HG03045 (cell line): ENCODE results near the gene NDUFA8.
A peak's percentile ranks its signal among the peaks of the same experiment; 100 is the strongest.

Source experiments
- ATAC-seq: cut with Tn5 transposase; IDR thresholded peaks from one replicate; pipeline ENCODE4 v1.9.1; 2021; ENCODE audit warnings: mild to moderate bottlenecking, moderate library complexity; ENCODE audit not compliant: unreplicated experiment

The NDUFA8 gene

DNA sequence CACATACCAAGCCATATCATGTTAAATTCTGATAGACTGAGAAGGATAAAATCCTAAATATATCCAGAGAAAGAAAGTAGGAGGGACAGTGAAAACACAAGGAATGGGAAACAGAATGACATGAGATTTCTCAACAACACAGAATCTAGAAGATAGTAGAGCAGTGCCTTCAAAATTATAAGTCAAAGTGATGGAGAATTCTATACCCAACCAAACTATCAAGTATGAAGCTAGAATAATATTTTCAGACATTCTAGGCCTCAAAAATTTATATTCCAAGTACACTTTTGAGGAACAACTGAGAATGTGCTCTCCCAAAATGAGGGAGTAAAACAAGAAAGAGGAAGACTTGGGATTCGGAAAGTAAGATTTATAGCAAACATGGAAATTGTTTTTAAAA lies 55.6 kb downstream of the NDUFA8 start:
- ATAC-seq = no peak

DNA sequence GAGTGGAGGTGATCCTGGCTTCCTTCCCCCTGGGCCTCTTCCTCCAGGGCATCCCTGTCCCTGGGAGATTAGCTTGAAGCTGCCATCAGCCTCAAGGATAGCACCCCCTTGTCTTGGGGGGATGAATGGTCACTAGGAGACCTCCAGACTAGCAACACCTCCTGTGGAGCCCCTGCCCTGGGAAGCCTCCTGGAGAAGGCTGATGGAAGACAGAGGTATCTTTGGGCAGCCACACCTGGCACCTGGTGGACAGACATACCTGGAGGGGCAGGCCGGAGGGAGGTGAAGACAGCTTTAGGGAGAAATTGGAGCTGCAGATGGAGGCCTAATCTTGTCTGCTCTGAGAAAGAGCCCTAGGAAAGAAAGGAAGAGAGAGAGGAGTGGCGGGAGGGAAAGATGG lies 57.4 kb downstream of the NDUFA8 start:
- no peak for ATAC-seq

DNA sequence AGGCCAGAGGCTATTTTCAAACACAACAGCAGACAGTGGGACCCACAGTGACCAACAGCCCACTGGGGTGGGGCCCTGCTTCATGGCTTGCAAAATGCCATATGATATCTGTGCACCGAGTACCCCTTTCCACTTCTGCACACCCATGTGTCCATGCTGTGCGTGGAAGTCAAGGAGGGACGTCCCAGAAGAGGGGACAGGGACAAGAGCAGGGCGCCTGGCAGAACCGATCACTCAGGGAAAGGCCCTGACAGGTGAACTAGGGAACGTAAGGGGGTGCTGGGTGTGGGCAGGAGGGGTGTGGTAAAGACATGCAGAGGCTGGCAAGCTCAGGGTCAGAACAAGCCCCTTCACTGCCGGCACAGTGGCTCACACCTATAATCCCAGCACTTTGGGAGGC lies 58.8 kb downstream of the NDUFA8 start:
- ATAC-seq = no peak

DNA sequence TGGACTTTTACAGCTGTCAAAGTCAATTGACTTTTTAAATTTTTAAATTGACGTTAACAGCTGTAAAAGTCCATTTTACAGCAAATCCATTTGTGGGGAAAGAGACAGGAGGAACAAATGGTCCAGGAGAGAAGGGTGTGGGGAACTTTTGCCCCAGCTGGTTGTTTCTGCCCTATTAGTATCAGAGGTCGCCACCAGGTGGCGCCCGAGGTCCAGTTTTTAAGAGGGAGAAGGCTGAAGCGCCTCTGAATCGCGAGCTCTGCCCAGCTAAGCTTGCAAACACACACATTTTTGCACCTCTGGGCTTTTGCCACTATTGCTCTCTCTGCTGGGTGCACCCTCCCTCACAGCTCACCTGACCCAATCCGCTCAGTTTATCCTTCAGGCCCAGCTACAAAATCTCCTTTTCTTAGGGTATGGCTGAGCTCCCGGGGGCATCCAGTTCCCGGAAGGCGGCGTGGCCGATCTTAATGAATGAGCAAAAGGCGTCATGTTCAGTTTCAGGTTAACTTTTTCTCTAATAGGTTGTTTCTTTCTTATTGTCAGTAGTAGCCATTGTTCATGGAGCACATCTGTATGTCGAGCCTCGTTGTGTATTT lies 60.2 kb downstream of the NDUFA8 start:
- peak; percentile 46 for ATAC-seq

DNA sequence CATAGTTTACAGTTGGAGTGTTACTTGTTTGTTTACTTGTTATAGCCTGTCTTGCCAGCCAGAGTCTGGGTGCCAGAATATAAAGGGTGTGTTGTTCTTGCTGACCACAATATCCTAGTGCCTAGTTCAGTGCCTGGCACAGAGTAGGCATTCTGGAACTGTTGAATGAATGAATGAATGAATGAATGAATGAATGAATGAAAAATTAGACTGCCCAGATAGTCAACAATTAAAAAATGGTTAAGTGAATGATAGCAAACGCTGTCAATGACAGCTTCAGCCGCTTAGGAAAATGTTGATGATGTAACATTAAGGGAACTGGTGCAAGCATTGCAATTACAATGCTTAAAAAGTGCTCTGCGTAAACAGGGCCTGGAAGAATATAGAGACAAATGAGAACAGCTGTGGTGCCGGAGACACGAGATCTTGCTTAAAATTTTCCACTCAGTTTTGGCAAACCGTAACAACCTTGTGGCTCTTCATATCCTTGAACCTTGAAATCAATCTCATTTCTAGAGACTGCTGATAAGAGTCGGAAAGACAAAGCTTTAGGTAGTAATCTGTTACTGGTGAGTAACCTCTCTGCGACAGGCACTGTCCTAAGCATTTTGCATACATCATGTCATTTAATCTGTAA lies 61.8 kb downstream of the NDUFA8 start:
- ATAC-seq = no peak

DNA sequence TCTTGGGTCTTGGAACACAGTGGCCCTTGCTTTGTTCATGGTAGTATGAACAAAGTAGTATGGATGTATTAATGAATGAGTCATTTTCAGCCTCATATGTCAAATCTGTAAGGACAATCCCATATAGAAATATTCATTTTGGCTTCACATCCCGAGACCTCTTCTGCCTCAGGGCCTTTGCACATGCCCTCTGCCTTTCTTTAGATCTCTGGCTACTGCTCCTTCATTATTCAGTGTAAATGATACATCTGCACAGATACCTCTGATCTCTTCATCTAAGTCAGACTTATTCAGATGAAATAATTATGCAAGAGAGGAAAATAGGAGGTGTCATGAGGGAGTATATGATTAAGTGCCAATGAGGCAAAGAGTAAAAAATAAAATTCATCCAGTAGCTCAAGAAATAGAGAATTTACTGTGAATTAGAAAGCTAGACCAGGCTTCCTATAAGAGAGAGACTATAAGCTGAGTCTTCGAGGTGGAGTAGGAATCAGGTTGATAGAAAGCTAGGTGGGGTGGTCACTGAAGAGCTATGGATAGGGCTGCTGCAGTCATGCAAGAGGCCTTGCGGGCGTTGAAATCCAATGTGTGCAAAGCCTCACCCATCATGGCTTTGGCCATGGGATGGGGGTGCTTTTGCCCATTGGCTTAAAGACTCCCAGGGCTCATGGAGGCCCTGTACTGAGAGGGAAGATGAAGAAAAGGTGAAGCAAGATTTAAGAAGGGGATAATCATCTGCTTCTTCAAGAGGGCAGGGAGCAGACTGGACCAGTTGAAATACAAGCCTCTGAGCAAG lies 62.8 kb downstream of the NDUFA8 start:
- no peak for ATAC-seq

DNA sequence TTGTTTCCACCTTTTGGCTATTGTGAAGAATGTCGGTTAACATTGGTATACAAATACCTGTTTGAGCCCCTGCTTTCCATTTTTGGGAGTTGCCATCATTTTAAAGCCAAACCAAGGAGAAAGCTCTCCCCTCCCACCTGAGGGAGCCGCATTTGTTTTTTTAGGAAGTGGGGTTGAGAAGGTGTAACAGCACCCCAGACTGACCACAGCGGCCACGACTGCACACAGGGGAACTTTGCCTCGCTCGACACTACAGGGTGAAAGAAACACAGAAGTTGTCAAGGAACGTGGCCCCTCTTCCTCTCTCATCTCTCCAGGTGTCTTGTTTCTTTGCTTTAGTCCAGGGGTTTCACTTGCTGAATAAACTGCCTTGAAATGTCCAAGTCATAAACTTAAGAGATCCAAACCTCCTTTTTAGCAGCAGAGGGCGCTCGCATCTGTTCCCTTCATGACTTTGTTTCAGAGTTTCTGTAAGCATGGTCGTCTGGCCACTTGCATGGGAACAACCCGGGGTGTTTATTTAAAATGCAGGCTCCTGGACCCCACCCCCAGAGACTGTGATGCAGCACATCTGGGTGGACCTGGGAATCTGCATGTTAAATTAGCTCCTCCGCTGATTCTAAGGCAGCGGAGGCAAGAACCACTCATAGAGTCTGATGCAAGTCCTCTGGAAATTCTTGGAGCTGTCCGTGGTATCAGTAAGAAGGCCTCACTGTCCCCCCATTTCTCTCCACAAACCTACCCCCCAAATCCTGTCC lies 64.4 kb downstream of the NDUFA8 start:
- ATAC-seq = no peak
